IPS-15b (cell line): Measurements from ENCODE around the gene RGS14.
"Not testable (repeated sequence)": the region's sequence is repeated elsewhere in the genome, so short reads cannot be mapped to it uniquely, and the experiment has no call there.

Experiments used
- H3K27me3 ChIP-seq: one replicate; pipeline ENCODE4 v1.6.1; 2013; ENCODE audit warnings: low read length; ENCODE audit not compliant: control insufficient read depth, insufficient read depth
- H3K36me3 ChIP-seq: one replicate; pipeline ENCODE4 v1.6.1; 2013; ENCODE audit warnings: low read length; ENCODE audit not compliant: control insufficient read depth, insufficient read depth
- H3K4me1 ChIP-seq: one replicate; pipeline ENCODE4 v1.6.1; 2013; ENCODE audit warnings: mild to moderate bottlenecking, low read length; ENCODE audit not compliant: control insufficient read depth, insufficient read depth
- H3K4me3 ChIP-seq: one replicate; pipeline ENCODE4 v1.5.1; 2013; ENCODE audit warnings: low read depth, low read length
- H3K9ac ChIP-seq: one replicate; pipeline ENCODE4 v1.6.1; 2013; ENCODE audit warnings: low read depth, mild to moderate bottlenecking, low read length
- H3K9me3 ChIP-seq: one replicate; pipeline ENCODE4 v1.6.1; 2013; ENCODE audit warnings: mild to moderate bottlenecking, low read length; ENCODE audit not compliant: control insufficient read depth, insufficient read depth

The RGS14 gene

DNA sequence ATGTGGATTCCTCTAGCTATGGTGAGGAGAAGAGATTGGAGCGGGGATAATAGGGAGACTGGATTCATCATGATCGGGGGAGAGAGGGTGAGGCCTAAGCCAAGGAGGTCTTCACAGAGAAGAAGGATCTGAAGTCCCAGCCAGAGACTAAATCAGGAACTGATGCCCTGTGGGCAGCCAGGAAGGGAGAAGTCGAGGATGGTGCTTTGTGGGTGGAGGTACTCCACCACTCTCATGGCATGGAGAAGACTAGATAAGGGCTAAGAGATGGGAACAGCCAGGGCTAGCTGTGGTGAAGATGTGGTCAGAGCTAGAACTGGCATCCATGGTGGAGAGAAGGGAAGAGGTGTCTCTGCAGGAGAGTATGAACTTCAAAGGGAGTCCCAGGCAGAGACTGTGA, 3.0 kb upstream of the RGS14 start:
- peaks cover 5% of the 10 kb centered on the region for H3K27me3 ChIP-seq
- H3K4me1 ChIP-seq, result peaks cover 5% of the 10 kb centered on the region
- no peaks in the 10 kb centered on the region for H3K36me3 ChIP-seq
- H3K4me3 ChIP-seq, result no peak overlapping the region
- no peaks in the 10 kb centered on the region for H3K9me3 ChIP-seq
- no peak overlapping the region for H3K9ac ChIP-seq

DNA sequence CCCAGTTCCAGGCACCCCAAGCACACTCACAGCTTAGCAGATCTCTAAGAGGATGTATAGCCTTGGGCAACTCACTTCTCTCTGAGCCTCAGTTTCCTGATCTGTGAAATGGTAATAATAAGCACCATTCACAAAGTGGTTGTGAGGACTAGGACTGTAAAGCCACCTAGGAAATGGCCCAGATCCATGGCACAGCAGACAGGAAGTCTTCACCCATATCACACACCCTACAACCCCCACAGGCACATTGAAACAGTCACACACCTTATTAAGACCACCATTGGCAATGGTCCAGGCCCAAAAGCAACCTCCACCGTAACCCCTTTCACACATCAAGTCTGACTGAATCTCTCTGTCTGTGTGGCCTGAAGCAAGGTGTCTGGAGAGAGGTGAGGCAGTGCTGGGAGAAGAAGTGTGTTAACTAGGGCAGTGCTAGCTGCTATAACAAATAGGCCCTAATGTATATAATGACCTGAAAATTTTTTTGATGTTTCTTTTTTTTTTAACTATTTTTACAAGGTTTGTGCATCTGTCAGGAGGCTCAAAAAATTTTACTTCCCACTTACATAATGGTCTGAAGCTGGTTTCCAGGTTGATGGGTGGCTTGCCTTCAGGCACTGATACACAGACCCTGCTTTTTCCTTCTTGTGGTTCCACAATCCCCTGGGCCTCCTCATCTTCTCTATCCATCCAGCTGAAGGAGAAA, 2.4 kb upstream of the RGS14 start:
- Histone ChIP-seq H3K27me3 (peaks cover 5% of the 10 kb centered on the region), H3K4me3 (no peak overlapping the region), H3K9ac (no peak overlapping the region), H3K9me3 (no peaks in the 10 kb centered on the region), H3K4me1 (peaks cover 4% of the 10 kb centered on the region), H3K36me3 (no peaks in the 10 kb centered on the region)

DNA sequence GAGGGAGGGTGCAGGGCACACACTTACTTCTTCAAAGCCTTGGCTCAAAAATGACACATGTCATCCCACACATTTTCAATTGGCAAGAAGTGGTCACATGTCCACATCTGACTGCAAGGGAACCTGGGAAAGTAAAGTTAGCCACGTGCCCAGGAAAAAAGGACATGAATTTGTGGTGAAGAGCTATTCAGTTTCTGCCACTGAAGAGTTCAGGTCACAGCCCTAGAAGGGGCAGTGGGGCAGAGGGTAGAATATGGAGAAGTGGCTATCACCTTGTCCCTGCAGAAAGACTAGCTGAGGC, 1.9 kb upstream of the RGS14 start:
- no peaks in the 10 kb centered on the region for H3K9me3 ChIP-seq
- H3K4me3 ChIP-seq, result no peak overlapping the region
- peaks cover 5% of the 10 kb centered on the region for H3K27me3 ChIP-seq
- no peaks in the 10 kb centered on the region for H3K36me3 ChIP-seq
- no peaks in the 10 kb centered on the region for H3K4me1 ChIP-seq
- no peak overlapping the region for H3K9ac ChIP-seq

DNA sequence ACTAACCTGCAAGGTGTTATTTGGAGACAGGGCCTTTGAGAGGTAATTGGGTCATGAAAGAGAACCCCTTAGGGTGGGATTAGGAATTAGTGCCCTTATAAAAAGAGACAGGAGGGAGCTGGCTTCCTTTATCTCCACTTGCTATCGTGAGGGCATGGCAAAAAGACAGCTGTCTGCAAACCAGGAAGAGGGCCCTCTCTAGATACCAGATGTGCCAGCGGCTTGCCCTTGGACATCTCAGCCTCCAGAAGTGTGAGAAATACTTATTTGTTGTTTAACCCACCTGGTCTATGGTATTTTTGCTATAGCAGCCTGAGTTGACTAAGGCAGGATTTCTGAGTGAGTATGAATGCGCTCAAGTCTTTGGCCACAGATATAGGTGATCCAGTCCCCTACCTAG, 978 bp upstream of the RGS14 start:
- H3K4me3 ChIP-seq, result no peak overlapping the region

DNA sequence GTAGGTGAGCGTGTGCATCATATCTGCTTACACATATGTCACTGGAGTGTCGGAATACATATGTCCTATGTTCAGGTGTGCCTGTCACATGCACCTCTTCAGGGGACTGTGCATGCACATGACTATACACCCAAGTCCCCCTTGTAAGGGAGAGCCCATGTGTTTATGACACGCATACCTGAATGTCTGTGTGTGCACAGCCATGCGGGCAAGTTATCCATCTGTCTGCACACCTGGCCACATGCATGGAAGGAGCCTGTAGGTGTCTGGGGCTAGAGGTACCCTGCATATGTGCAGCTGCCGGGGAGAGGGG, 622 bp upstream of the RGS14 start:
- H3K4me1 ChIP-seq, result peaks cover 3% of the 10 kb centered on the region
- H3K4me3 ChIP-seq, result no peak overlapping the region
- no peaks in the 10 kb centered on the region for H3K36me3 ChIP-seq
- H3K9me3 ChIP-seq, result no peaks in the 10 kb centered on the region
- H3K9ac ChIP-seq, result no peak overlapping the region
- peaks cover 7% of the 10 kb centered on the region for H3K27me3 ChIP-seq

More for the DNA sequence above, 978 bp upstream of the RGS14 start:
- no peaks in the 10 kb centered on the region for H3K4me1 ChIP-seq
- H3K9ac ChIP-seq, result no peak overlapping the region
- no peaks in the 10 kb centered on the region for H3K36me3 ChIP-seq
- H3K27me3 ChIP-seq, result peaks cover 5% of the 10 kb centered on the region
- no peaks in the 10 kb centered on the region for H3K9me3 ChIP-seq

DNA sequence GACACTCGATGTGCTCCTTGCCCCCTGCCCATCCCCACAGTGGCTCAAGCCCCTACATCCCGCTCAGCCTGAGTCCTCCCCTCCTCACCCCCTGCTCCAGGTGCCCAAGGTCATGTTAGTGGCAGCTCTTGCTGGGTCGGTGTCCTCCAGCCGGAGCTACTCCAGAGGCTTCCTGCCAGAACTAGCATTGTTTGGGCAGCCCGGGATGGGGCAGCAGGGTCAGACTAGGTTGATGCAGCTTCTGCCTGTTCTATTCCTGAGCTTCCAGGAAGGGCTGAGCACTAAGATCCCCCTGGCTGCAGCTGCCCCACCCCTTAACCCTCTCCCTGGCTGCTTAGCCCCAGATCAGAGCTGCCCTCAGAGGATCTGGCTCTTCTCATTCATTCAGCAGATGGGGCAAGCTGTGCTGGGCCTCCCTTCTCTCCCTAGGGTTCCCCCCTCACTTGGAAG, 671 bp downstream of the RGS14 start:
- no peaks in the 10 kb centered on the region for H3K36me3 ChIP-seq
- H3K27me3 ChIP-seq, result peaks cover 10% of the 10 kb centered on the region
- H3K4me1 ChIP-seq, result peaks cover 8% of the 10 kb centered on the region
- no peak overlapping the region for H3K9ac ChIP-seq
- H3K4me3 ChIP-seq, result no peak overlapping the region
- H3K9me3 ChIP-seq, result no peaks in the 10 kb centered on the region

DNA sequence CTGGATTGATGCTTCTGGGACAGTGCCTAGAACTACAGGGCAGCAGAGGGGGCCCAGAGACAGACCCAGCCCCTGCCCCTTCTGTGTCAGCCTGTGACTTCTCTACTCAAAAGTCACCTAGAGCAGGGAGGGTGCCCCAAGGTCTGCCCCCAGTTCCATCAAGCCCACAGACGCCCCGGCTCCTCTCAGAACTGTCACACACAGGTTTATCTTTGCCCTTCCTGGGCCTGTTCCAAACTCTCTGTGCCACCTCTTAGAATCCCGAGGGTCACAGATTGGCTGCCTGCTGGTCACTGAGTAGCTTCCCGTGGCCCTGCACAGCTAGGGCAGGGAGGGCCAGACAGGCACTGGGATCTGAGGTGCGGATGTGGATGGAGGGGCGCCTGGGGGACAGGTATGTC, 1.7 kb downstream of the RGS14 start:
- peaks cover 8% of the 10 kb centered on the region for H3K27me3 ChIP-seq
- no peak overlapping the region for H3K4me3 ChIP-seq
- peaks cover 15% of the 10 kb centered on the region for H3K4me1 ChIP-seq
- H3K36me3 ChIP-seq, result no peaks in the 10 kb centered on the region
- H3K9me3 ChIP-seq, result no peaks in the 10 kb centered on the region
- no peak overlapping the region for H3K9ac ChIP-seq

DNA sequence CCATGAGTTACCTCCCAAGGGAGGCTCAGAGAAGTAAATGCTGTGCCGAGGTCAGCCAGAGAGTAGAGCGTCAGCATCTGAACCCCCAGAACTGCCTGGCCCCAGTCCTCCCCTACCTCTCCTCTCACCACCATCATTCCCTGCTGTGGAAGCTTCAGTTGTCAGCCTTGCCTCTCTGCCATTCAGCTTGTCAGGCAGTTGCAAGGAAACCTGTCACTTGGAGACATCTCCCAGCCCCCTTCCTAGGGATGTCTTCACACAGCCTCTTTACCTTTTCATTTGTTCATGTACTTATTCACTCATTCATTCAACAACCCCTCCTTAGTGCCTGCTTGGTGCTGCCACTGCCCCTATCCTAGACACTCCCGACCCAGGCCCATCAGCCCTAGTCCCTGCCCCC, 2.1 kb downstream of the RGS14 start:
- Histone ChIP-seq H3K36me3 (no peaks in the 10 kb centered on the region), H3K27me3 (peaks cover 8% of the 10 kb centered on the region), H3K4me3 (no peak overlapping the region), H3K9ac (no peak overlapping the region), H3K4me1 (peaks cover 17% of the 10 kb centered on the region), H3K9me3 (no peaks in the 10 kb centered on the region)

DNA sequence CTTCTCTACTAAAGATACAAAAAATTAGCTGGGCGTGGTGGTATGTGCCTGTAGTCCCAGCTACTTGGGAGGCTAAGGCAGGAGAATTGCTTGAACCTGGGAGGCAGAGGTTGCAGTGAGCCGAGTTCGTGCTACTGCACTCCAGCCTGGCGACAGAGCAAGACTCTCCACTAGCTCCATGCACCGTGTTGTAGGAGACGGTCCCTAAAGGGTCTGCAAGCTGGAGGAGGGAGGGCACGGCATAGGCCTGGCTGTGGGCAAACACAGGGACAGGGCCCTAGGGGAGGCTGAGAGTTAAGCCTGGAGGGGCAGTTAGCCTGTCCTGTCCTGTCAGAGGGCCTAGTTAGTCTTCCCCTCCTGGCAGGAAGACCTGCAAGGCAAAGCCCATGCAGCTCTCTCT, 3.0 kb downstream of the RGS14 start:
- not testable (repeated sequence) for H3K9ac ChIP-seq, H3K9me3 ChIP-seq, H3K36me3 ChIP-seq, H3K4me3 ChIP-seq, H3K27me3 ChIP-seq
- H3K4me1 ChIP-seq, result peaks cover 21% of the 10 kb centered on the region

DNA sequence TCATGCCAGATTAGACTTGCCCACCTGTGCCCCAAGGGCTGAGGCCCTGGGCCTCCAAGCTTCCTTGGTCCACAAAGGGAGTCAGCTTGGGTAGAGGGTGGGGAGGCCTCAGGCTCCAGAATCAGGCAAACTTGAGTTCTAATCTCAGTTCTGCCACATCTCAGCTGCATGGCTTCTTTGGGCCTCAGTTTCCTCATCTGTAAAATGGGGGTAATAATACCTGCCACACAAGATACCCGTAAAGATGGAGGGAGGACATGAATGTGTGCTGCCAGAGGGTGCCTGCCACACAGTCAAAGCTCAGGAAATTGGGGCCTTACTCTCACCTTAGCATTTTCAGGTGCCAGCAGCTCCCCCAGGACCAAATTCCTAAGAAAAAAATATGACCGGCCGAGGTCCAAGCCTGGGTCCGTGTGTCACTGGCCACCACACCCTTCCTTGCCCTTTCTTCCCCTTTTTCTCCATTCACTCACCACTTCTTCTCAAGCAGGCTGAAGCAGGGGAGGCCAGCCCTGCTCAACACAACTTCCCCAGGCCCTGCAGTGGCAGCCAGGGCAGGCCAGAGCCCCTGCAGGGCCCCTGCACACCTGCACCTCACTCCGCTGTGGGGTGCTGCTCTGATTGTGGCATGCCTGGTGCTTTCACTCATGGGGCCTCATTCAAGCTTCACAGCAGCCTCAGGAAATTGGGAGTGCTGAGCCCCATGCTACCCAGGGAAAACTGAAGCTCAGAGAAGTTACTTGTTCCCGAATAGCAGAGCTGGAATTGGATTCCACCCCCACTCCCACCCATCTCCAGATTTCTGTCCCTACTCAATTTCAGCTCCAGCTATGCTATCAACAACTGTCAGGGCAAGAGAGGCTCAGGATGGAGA, 3.9 kb downstream of the RGS14 start:
- Histone ChIP-seq H3K27me3 (peaks cover 5% of the 10 kb centered on the region), H3K9me3 (no peaks in the 10 kb centered on the region), H3K4me1 (peaks cover 25% of the 10 kb centered on the region), H3K4me3 (no peak overlapping the region), H3K36me3 (no peaks in the 10 kb centered on the region), H3K9ac (no peak overlapping the region)

DNA sequence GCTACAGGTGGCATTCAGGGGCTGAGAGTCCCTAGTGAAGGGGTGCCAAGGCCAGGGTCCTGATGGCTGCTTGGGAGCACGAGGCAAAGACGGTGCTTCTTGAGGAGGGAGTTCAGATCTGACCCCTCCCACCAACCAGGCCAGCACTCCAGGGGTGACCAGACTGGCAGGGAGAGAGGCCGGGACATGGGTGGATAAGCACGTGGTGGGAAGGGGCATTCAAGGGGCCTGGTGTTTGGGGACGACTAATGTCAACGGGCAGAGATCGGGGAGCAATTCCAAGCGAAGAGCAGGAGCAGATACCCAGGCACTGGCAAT, 4.5 kb downstream of the RGS14 start:
- H3K27me3 ChIP-seq, result peaks cover 5% of the 10 kb centered on the region
- no peak overlapping the region for H3K9ac ChIP-seq
- H3K4me1 ChIP-seq, result peaks cover 25% of the 10 kb centered on the region
- H3K36me3 ChIP-seq, result no peaks in the 10 kb centered on the region
- H3K9me3 ChIP-seq, result no peaks in the 10 kb centered on the region
- H3K4me3 ChIP-seq, result no peak overlapping the region
